ENCODE data around the gene AKAP8L. TPM values are rescaled to one million over a fixed set of nuclear protein-coding genes. Genes with fewer than 3 reads are reported as not detected.

AKAP8L gene
- total and polyA plus RNA-seq, 2 of the 8 experiments (the other 6 are each of a cell fraction or from before 2014, with no cell fraction given), result 75.1 to 138 TPM

GRCh38 chr19:15369594-15369891 lies 49.2 kb downstream of the AKAP8L start:
- Histone ChIP-seq H3K18ac (ENCODE audit: extremely low read depth, low read length) (no peak overlapping the region), H4K20me1 (replicated peaks in 1 of 2; ENCODE audit: control insufficient read depth in 1 of 2, insufficient read depth in 2 of 2, low read length in 2 of 2) (peaks cover 4 to 16% of the 10 kb centered on the region in 2 experiments), H2BK20ac (ENCODE audit: low read length) (no peak overlapping the region), H3K4me1 (replicated peaks in 1 of 4; ENCODE audit: control insufficient read depth in 3 of 4, insufficient read depth in 4 of 4, low read length in 3 of 4) (no peaks in the 10 kb centered on the region; a peak in 2 of 7 replicates), H3K27ac (ENCODE audit: low read depth, low read length) (no peak overlapping the region), H3K56ac (replicated peaks; ENCODE audit: insufficient read length, low read depth, low read length) (no peak overlapping the region), H3K27me3 (replicated peaks in 1 of 4; ENCODE audit: control insufficient read depth in 3 of 4, extremely low read depth in 1 of 4, insufficient read depth in 3 of 4, low read length in 3 of 4) (no peaks in the 10 kb centered on the region), H2BK12ac (ENCODE audit: low read depth, low read length) (no peak overlapping the region), H4K5ac (ENCODE audit: insufficient read length, low read depth, low read length) (no peak overlapping the region), H3K36me3 (ENCODE audit: control insufficient read depth in 2 of 4, insufficient read depth in 4 of 4, low read length in 3 of 4) (peaks cover 21 to 76% (median 51%) of the 10 kb centered on the region in 4 experiments), H2BK120ac (replicated peaks; ENCODE audit: low read depth, low read length) (no peak overlapping the region), H2BK15ac (ENCODE audit: low read length) (no peak overlapping the region), H3K79me2 (ENCODE audit: control insufficient read depth in 1 of 2, insufficient read depth in 2 of 2, low read length in 2 of 2) (peaks cover 9 to 25% of the 10 kb centered on the region in 2 experiments; a peak in 3 of 4 replicates), H2BK5ac (ENCODE audit: low read depth, low read length) (no peak overlapping the region), H3K14ac (ENCODE audit: insufficient read length) (no peak overlapping the region), H4K91ac (replicated peaks; ENCODE audit: insufficient read length, low read length) (no peak overlapping the region), H3K4me2 (ENCODE audit: insufficient read depth in 1 of 2, low read depth in 2 of 2, low read length in 2 of 2) (no peak overlapping the region), H2AK5ac (ENCODE audit: low read depth, low read length) (no peak overlapping the region), H3K79me1 (ENCODE audit: low read depth, low read length) (peaks cover 17% of the 10 kb centered on the region), H4K8ac (ENCODE audit: extremely low read depth, insufficient read depth, low read length) (no peak overlapping the region), H3K23ac (ENCODE audit: insufficient read length) (no peak overlapping the region), H3K9me3 (ENCODE audit: insufficient read depth in 2 of 2, low read depth in 1 of 2, low read length in 1 of 2) (no peaks in the 10 kb centered on the region), H3K9ac (replicated peaks in 1 of 4; ENCODE audit: extremely low read depth in 1 of 4, low read depth in 3 of 4, low read length in 3 of 4) (no peak overlapping the region), H3K4ac (replicated peaks; ENCODE audit: insufficient read length, low read depth, low read length) (no peak overlapping the region), H2AFZ (ENCODE audit: low read length) (no peak overlapping the region), H3K23me2 (ENCODE audit: low read depth, low read length) (no peaks in the 10 kb centered on the region), H3K4me3 (ENCODE audit: extremely low read depth in 1 of 4, insufficient read depth in 2 of 4, low read depth in 3 of 4, low read length in 4 of 4) (no peak overlapping the region)
- POLR2A ChIA-PET (ENCODE audit: partially characterized antibody), result interaction anchor here (0.9 to 5.4 kb wide), 3 partner anchors 9 to 50 kb away, joined by 3 to 37 read pairs (median 4); partner anchors contain the start of gene AKAP8
- DNase-seq (ENCODE audit: low read depth in 1 of 2, low spot score in 2 of 2) (no peak), FAIRE-seq (no peak)
- WGBS, 2 experiments (ENCODE audit: extremely low coverage in 1 of 2, insufficient coverage in 1 of 2, insufficient read length in 1 of 2, insufficient replicate concordance in 2 of 2, low coverage in 1 of 2, low lambda C conversion rate in 2 of 2, missing lambda C conversion rate in 1 of 2), result 98% methylated on average over 9 of the region's 9 CpGs; no CpG with 5 or more reads in 1 of the 2 experiments
- CTCF ChIA-PET (ENCODE audit: partially characterized antibody), result no interaction called here
- no peak for TF ChIP-seq HDAC6 (IDR thresholded peaks at IDR 0.05; ENCODE audit: low read depth, low read length)

Data from H1 (cell line).